HepG2 (cell line): Measurements from ENCODE around the gene GMPR. TPM values are rescaled to one million over a fixed set of nuclear protein-coding genes. Genes with fewer than 3 reads are reported as not detected.

ENCODE experiments used
- ATF3 ChIP-seq: sonication (generic); formaldehyde crosslinking; IDR thresholded peaks from 2 replicates; pipeline ENCODE4 v1.4.0; 2020; ENCODE audit warnings: missing genetic modification reagents
- EEA1 ChIP-seq: sonication (generic); formaldehyde crosslinking; IDR thresholded peaks from 2 replicates; pipeline ENCODE4 v1.5.1; 2020; ENCODE audit warnings: mild to moderate bottlenecking, missing genetic modification reagents, borderline replicate concordance
- HMGA1 ChIP-seq: sonication (generic); formaldehyde crosslinking; conservative IDR thresholded peaks from 2 replicates; pipeline ENCODE4 v1.4.0; 2020; ENCODE audit warnings: missing genetic modification reagents
- HOMEZ ChIP-seq: IDR thresholded peaks from 2 replicates; pipeline ENCODE4 v1.6.1; 2016; ENCODE audit warnings: low read depth
- MTA3 ChIP-seq: sonication (generic); formaldehyde crosslinking; IDR thresholded peaks from 2 replicates; pipeline ENCODE4 v1.4.0; 2020; ENCODE audit warnings: missing genetic modification reagents
- PREB ChIP-seq: sonication (generic); formaldehyde crosslinking; IDR thresholded peaks from 2 replicates; pipeline ENCODE4 v1.4.0; 2020; ENCODE audit warnings: missing genetic modification reagents
- ZNF124 ChIP-seq: sonication (generic); formaldehyde crosslinking; IDR thresholded peaks from 2 replicates; pipeline ENCODE4 v1.4.0; 2020; ENCODE audit warnings: missing genetic modification reagents
- ZNF547 ChIP-seq: sonication (generic); formaldehyde crosslinking; IDR thresholded peaks from 2 replicates; pipeline ENCODE4 v1.5.1; 2020; ENCODE audit warnings: mild to moderate bottlenecking, missing genetic modification reagents
- ZNF609 ChIP-seq: sonication (generic); formaldehyde crosslinking; IDR thresholded peaks from 2 replicates; pipeline ENCODE4 v1.4.0; 2020; ENCODE audit warnings: mild to moderate bottlenecking, missing genetic modification reagents, borderline replicate concordance
- ZZZ3 ChIP-seq: sonication (generic); formaldehyde crosslinking; IDR thresholded peaks from 2 replicates; pipeline ENCODE4 v1.4.0; 2020; ENCODE audit warnings: missing genetic modification reagents, mild to moderate bottlenecking, borderline replicate concordance
- polyA plus RNA-seq, 8 experiments: library from polyadenylated mRNA; depleted of rRNA in 3 of 8; stranded (reverse) in 7 of 8; unstranded in 1 of 8; fragments of >200 nt; fragmentation: Illumina TruSeq in 4 of 8; extraction: Trizol in 4 of 8; gene quantifications; 2 replicates each; pipeline versions ENCODE4 v1.2.1 to v1.2.3, GENCODE V29; 2011 to 2016; ENCODE audit warnings: low read depth in 4 of 8, missing spikeins in 1 of 8, mixed read lengths in 1 of 8; ENCODE audit not compliant: insufficient read depth in 1 of 8
- total RNA-seq, 5 experiments: library from RNA; depleted of rRNA; stranded (reverse); fragments of >200 nt; fragmentation: Illumina TruSeq; extraction: Trizol; gene quantifications; 2 replicates each; pipeline ENCODE4 v1.2.3, GENCODE V29; 2016; ENCODE audit warnings: low read depth in 1 of 5

The GMPR gene
- total and polyA plus RNA-seq, 2 of the 13 experiments (the other 11 are each of a cell fraction or from before 2014, with no cell fraction given): not detected

GRCh38 chr6:16319813-16320532 lies 81.6 kb downstream of the GMPR start (continued):
- no peak for TF ChIP-seq HOMEZ
- no peak for TF ChIP-seq PREB (CRISPR knock-in tag)
- no peak for TF ChIP-seq ZNF547 (CRISPR knock-in tag)
- TF ChIP-seq EEA1: no peak
- no peak for TF ChIP-seq ZNF609 (CRISPR knock-in tag)
- no peak for TF ChIP-seq HMGA1
- TF ChIP-seq ZNF124 (CRISPR knock-in tag): no peak
- TF ChIP-seq ATF3 (CRISPR knock-in tag): no peak
- no peak for TF ChIP-seq MTA3 (CRISPR knock-in tag)
- no peak for TF ChIP-seq ZZZ3 (CRISPR knock-in tag)
